Activated CD4-positive, alpha-beta T cell treated with anti-CD3 and anti-CD28 coated beads for 36 hours (primary cell): Measurements from ENCODE around the gene ATF6. TPM values are rescaled to one million over a fixed set of nuclear protein-coding genes. Genes with fewer than 3 reads are reported as not detected.
A peak's percentile ranks its signal among the peaks of the same experiment; 100 is the strongest.
"Not testable (repeated sequence)": the region's sequence is repeated elsewhere in the genome, so short reads cannot be mapped to it uniquely, and the experiment has no call there.

ENCODE experiments used
- ATAC-seq: fragments of 200-7000 bp; cut with Tn5 transposase; one replicate; pipeline ENCODE4 v1.10.0; 2021; ENCODE audit warnings: mild to moderate bottlenecking, moderate library complexity
- CTCF ChIA-PET: fragments of 350-600 bp; sonication (Branson Sonifier 250); formaldehyde crosslinking; loops from one replicate; lab custom pipeline; 2021; ENCODE audit warnings: antibody characterized with exemption; lab: Charles Lee
- POLR2A ChIA-PET: fragments of 350-600 bp; sonication (Branson Sonifier 250); formaldehyde crosslinking; loops from one replicate; lab custom pipeline; 2021; ENCODE audit warnings: antibody characterized with exemption, inconsistent platforms; lab: Charles Lee
- DNase-seq: peaks from one replicate; pipeline ENCODE4 v3.0.0-alpha.2; 2020
- H3K27ac Mint-ChIP-seq: one replicate; pipeline ENCODE4 v1.8.0; 2021; ENCODE audit warnings: mixed read lengths
- H3K27me3 Mint-ChIP-seq: one replicate; pipeline ENCODE4 v1.8.0; 2021; ENCODE audit warnings: mixed read lengths
- H3K36me3 Mint-ChIP-seq: one replicate; pipeline ENCODE4 v1.8.0; 2021; ENCODE audit warnings: low read depth, mixed read lengths
- H3K4me1 Mint-ChIP-seq: one replicate; pipeline ENCODE4 v1.8.0; 2021; ENCODE audit warnings: mixed read lengths
- H3K4me3 Mint-ChIP-seq: one replicate; pipeline ENCODE4 v1.8.0; 2021; ENCODE audit warnings: mild to moderate bottlenecking, moderate library complexity, mixed read lengths
- H3K9me3 Mint-ChIP-seq: one replicate; pipeline ENCODE4 v1.8.0; 2021; ENCODE audit warnings: low read depth, mixed read lengths
- intact Hi-C, 2 experiments: fragments of 100-400 bp; cut with DNase I in 1 of 2; cut with micrococcal nuclease in 1 of 2; formaldehyde crosslinking; loops; one replicate each; pipeline versions ENCODE4 v1.14.2 to v1.15.1; 2022 to 2024; cut with DNase I, micrococcal nuclease
- total RNA-seq, 2 experiments: library from RNA; stranded (reverse); gene quantifications; one replicate each; pipeline ENCODE4 v1.2.3, GENCODE V29; 2021

ATF6 gene, protein sequence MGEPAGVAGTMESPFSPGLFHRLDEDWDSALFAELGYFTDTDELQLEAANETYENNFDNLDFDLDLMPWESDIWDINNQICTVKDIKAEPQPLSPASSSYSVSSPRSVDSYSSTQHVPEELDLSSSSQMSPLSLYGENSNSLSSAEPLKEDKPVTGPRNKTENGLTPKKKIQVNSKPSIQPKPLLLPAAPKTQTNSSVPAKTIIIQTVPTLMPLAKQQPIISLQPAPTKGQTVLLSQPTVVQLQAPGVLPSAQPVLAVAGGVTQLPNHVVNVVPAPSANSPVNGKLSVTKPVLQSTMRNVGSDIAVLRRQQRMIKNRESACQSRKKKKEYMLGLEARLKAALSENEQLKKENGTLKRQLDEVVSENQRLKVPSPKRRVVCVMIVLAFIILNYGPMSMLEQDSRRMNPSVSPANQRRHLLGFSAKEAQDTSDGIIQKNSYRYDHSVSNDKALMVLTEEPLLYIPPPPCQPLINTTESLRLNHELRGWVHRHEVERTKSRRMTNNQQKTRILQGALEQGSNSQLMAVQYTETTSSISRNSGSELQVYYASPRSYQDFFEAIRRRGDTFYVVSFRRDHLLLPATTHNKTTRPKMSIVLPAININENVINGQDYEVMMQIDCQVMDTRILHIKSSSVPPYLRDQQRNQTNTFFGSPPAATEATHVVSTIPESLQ
- 10 to 100 TPM; 23.7 to 31.9 TPM for total RNA-seq

DNA sequence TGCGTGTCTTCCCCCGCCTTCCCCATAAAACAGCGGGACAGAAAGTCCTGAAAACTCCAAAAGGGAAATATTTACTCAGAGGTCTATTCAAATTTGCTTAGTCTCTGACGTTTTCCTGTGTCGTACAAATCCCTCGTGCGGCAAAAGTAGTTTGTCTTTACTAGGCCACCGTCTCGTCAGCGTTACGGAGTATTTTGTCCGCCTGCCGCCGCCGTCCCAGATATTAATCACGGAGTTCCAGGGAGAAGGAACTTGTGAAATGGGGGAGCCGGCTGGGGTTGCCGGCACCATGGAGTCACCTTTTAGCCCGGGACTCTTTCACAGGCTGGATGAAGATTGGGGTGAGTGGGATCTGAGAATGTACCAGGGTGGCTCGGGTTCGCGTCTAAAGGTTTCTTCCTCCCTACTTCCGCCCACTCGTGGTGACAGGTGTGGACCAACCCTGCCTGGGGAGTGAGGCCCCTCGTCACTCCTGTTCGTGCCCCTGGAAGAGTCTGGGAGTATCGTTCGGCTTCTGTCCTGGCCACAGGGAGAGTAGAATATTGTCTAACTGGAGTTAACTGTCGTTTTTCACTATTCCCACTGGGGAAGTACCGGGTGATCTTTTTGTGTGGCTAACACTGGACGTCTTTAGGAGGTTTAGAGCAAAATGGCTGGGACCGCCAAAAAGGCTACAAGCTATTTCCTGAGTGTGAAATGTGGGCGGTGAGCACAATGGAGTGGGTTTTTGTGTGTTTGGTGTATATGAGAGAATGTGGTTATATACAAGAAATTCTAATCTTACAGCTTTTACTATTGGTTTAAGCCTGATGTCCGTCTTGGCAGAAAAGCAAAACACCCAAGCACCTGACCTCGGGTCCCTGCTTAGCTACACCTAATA, at the start of gene ATF6:
Gene ATF6, plus strand, starts transcription at position 219 of the 880 bp plus-strand sequence. Its CDS starts 41 bp downstream, at position 260.
- intact Hi-C loops = loop anchor here (1.0 to 10.0 kb wide), 8 partner anchors 16 to 796 kb away; partner anchors contain the start of genes DUSP12 (in 1 of the 2), UAP1 (in 1 of the 2) and UHMK1 (in 1 of the 2)
- DNase-seq (peak; percentile 89), ATAC-seq (peak; percentile 68)
- Mint-ChIP-seq H3K4me3 (peak within 1 kb of the TSS; percentile 96), H3K4me1 (peaks cover 49% of the 10 kb centered on the region), H3K27me3 (no peaks in the 10 kb centered on the region), H3K27ac (peak within 1 kb of the TSS; percentile 99), H3K36me3 (peaks cover 7% of the 10 kb centered on the region), H3K9me3 (no peaks in the 10 kb centered on the region)
- POLR2A ChIA-PET = interaction anchor here (0.9 to 1.6 kb wide), 4 partner anchors 10 to 26 kb away, joined by 3 to 6 read pairs (median 4); partner anchors contain the start of gene DUSP12
- CTCF ChIA-PET = interaction anchor here (0.5 to 2.2 kb wide), 9 partner anchors 10 to 271 kb away, joined by 3 to 12 read pairs (median 4); no protein-coding TSS in a partner anchor

DNA sequence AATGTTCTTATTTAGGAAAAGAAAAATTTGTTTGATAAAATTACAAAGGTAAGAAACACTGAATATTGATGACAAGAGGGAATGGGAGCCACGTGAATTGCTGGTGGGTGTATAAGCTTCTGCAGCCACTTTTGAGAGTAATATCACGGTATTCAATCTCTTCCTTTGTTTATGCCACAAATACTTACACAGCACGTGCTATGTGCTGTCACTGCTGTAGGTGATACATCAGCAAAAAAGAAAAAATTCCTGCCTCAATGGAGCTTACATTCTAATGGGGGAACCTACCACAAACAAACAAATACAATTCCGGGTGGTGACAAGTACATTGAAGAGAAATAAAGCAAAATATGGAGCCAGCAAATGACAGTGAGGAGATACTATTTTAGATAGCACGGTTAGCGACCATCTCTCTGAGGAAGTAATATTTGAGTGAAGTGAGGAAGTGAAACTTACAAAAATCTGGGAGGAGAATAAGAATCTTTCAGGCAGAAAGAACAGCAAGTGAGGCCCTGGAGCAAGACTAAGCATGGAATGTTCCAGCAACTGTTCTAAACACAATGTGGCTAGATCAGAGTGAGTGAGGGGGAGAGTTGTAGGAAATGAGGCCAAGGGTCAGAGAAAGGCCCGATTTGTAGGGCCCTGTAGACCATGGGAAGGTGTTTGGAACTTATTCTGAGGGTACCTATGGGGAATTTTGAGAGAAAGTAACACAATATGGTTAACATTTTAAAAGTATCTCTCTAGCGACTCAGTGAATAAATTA, 47.4 kb upstream of the ATF6 start:
- ATAC-seq (no peak), DNase-seq (no peak)
- intact Hi-C loops = no loop called here
- Mint-ChIP-seq H3K4me3 (no peak overlapping the region), H3K9me3 (no peaks in the 10 kb centered on the region), H3K36me3 (no peaks in the 10 kb centered on the region), H3K27me3 (peaks cover 37% of the 10 kb centered on the region), H3K27ac (no peak overlapping the region), H3K4me1 (peaks cover 12% of the 10 kb centered on the region)
- POLR2A ChIA-PET = no interaction called here
- CTCF ChIA-PET = no interaction called here

DNA sequence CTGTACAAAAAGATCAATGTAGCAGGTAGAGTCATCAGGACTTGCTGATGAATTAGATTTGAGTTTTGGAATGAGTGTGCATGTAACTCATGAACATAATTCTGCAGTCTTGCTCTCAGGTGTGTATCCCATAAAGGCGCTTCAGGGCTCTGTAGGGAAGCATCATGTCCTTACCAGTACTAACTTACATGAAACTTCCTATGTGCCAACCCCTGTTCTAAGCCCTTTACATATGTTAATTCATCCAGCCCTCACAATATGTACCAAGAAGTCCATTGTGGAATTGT, 46.9 kb upstream of the ATF6 start:
- no peaks in the 10 kb centered on the region for H3K9me3 Mint-ChIP-seq
- no peak overlapping the region for H3K4me3 Mint-ChIP-seq
- peaks cover 39% of the 10 kb centered on the region for H3K27me3 Mint-ChIP-seq
- DNase-seq (no peak), ATAC-seq (peak; percentile 82)
- ChIA-PET POLR2A (no interaction called here), CTCF (no interaction called here)
- no peak overlapping the region for H3K27ac Mint-ChIP-seq
- H3K4me1 Mint-ChIP-seq = peaks cover 12% of the 10 kb centered on the region
- intact Hi-C loops = no loop called here
- H3K36me3 Mint-ChIP-seq = no peaks in the 10 kb centered on the region

DNA sequence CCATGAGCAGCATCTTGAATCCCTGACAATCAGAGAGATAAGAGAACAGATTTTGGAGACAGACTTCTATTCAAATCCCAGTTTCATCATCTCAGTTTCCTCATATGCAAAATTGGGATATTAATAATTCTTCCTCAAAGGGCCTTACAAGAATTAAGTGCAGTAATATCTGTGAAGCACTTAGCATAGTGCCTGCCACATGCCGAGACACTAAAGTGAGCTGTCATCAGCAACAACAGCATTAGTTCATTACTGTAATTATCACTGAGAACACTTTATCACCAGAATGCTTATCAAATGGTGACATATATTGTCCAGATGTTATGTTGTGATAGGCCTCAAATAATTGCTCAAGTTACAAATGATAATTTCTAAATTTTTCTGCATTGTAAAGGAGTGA, 45.7 kb upstream of the ATF6 start:
- intact Hi-C loops = no loop called here
- CTCF ChIA-PET = no interaction called here
- DNase-seq = no peak
- Mint-ChIP-seq H3K27ac (no peak overlapping the region), H3K36me3 (no peaks in the 10 kb centered on the region), H3K4me3 (no peak overlapping the region), H3K9me3 (no peaks in the 10 kb centered on the region), H3K4me1 (peaks cover 13% of the 10 kb centered on the region), H3K27me3 (peaks cover 38% of the 10 kb centered on the region)
- ATAC-seq = no peak
- POLR2A ChIA-PET = no interaction called here

DNA sequence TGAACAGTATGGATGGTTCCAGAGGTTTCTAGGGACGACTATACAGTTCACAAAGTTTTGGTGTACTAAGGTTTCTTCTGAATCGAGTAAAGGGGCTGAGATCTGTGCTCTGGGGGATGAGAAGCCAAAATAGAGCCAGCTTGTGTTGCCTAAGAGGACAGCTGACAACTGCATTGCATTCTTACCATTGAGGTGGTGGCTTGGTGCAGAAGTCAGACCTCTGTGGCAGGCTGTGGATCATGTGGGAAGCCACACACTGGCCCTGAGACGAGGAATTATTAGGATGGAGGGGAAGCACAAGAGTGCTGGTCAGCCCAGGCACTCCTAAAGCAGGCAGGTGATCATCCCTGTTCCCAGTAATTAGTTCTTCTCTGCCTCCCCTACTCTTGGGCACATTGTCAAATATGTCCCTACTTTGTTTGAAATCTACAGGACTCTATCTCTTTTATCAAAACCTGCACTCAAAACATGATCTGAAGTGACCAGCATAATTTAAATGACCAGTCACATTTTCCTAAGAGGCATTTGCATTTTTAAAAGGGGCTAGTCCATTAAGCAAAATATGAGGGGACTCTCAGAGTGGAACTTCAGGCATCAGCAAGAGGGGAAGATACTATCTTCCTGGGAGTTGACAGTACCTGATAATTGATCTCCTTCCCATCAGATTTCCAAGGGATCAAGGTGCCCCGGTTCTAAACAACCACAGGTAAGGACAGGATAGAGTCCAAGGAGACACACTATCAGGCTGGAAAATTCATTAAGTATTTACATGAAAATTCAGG, 45.0 kb upstream of the ATF6 start, which contains the start of gene FCRLB:
Gene FCRLB, plus strand, starts transcription at position 589 of the 782 bp plus-strand sequence. CDS start 1,129 bp downstream, outside the sequence.
- no peak for ATAC-seq
- ChIA-PET CTCF (interaction anchor here (1.4 to 2.0 kb wide), 4 partner anchors 12 to 19 kb away, joined by 4 to 6 read pairs (median 5); partner anchors contain the start of gene FCRLA), POLR2A (no interaction called here)
- intact Hi-C loops = no loop called here
- no peaks in the 10 kb centered on the region for H3K36me3 Mint-ChIP-seq
- DNase-seq = no peak
- no peak within 1 kb of the TSS for H3K27ac Mint-ChIP-seq
- H3K27me3 Mint-ChIP-seq = peaks cover 41% of the 10 kb centered on the region
- H3K9me3 Mint-ChIP-seq = no peaks in the 10 kb centered on the region
- H3K4me3 Mint-ChIP-seq = no peak within 1 kb of the TSS
- peaks cover 18% of the 10 kb centered on the region for H3K4me1 Mint-ChIP-seq

DNA sequence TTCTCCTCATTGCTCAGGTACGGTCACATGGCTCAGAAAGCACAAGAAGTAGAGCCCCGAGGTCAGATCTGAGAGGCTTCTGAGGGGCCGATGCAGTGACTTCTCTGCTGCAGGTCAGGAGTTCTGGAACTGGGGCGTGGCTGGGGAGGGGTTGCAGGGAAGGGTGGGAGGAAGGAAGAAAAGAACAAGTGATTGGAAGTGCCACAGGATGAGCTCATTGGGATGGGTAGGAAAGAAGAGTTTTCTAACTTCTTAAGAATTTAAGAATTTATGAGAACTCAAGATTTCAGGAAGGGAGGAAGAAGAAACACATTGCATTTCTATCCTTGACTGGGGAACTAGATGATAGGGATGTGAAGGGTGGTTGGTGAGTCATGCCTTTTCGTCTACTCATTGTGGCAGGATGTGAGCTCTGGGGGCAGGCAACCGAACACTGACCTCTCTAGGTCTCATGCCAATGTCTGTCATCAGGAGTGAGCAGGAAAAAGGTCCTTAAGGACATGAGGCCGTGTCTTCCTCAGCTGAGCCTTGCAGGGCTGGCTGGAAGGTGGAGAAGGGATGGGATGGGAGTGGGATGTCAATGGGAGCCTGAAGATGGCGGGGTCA, 44.3 kb upstream of the ATF6 start:
- peaks cover 41% of the 10 kb centered on the region for H3K27me3 Mint-ChIP-seq
- H3K27ac Mint-ChIP-seq = no peak overlapping the region
- H3K9me3 Mint-ChIP-seq = no peaks in the 10 kb centered on the region
- H3K36me3 Mint-ChIP-seq = no peaks in the 10 kb centered on the region
- DNase-seq (no peak), ATAC-seq (no peak)
- CTCF ChIA-PET = interaction anchor here (1.4 to 2.0 kb wide), 4 partner anchors 11 to 18 kb away, joined by 4 to 6 read pairs (median 5); partner anchors contain the start of gene FCRLA
- POLR2A ChIA-PET = no interaction called here
- peaks cover 18% of the 10 kb centered on the region for H3K4me1 Mint-ChIP-seq
- H3K4me3 Mint-ChIP-seq = no peak overlapping the region
- intact Hi-C loops = no loop called here

DNA sequence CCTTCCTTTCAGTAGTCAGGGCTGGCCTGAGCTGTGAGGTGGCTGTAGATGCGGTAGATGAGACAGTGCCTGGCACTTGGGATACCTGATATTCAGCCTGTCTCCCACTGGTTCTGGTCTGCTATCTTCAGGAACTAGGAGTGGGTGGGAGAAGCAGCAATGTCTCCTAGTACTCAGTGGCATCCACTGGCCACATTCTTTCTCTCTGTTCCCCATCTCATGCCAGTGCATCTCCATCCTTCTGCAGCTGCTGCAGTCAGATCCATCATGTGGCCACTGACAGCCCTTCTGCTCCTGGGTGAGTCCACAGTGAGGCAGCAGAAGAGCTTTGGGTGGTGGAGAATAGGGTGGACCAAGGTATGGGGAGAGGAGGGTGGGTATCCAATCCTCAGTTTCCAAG, 43.7 kb upstream of the ATF6 start:
- CTCF ChIA-PET = interaction anchor here (0.6 to 2.0 kb wide), 5 partner anchors 11 to 17 kb away, joined by 3 to 6 read pairs (median 5); partner anchors contain the start of gene FCRLA
- POLR2A ChIA-PET = interaction anchor here (0.7 kb wide), 1 partner anchor 27 kb away, joined by 3 read pairs; no protein-coding TSS in a partner anchor

DNA sequence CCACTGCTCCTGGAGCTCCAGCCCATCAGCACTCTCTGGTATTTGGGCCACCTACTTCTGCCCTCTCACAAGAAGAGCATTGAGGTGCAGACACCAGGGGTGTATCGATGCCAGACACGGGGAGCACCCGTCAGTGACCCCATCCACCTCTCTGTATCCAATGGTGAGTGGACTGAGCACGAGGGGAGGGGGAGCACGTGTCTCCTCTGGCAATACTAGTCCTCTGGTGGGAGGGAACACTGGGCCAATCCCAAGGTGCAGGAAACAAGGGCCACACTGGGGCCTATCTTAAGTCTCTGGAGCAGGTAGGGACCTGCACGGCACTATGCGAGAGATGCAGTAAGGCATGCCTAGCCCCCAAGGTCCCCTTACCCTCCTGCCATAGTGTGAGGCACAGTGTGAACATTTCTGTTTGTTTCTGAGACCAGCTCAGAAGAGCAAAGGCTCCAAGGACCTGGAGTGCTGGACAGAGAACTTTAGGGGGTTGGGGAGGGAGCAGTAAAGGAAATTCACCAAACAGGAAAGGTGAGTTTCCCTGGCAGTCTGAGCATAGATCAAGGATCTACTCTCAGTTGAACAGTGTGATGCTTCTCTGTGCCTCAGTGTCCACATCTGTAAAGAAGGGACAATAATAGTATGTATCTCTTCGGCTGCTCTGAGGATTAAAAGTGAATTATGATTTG, 42.5 kb upstream of the ATF6 start:
- H3K27me3 Mint-ChIP-seq = peaks cover 40% of the 10 kb centered on the region
- ChIA-PET CTCF (interaction anchor here (0.6 to 2.0 kb wide), 4 partner anchors 16 to 398 kb away, joined by 3 to 6 read pairs (median 4); no protein-coding TSS in a partner anchor), POLR2A (interaction anchor here (0.7 kb wide), 1 partner anchor 25 kb away, joined by 3 read pairs; no protein-coding TSS in a partner anchor)
- ATAC-seq (no peak), DNase-seq (no peak)
- intact Hi-C loops = no loop called here
- peaks cover 30% of the 10 kb centered on the region for H3K4me1 Mint-ChIP-seq
- no peaks in the 10 kb centered on the region for H3K9me3 Mint-ChIP-seq
- H3K36me3 Mint-ChIP-seq = no peaks in the 10 kb centered on the region
- H3K27ac Mint-ChIP-seq = no peak overlapping the region
- H3K4me3 Mint-ChIP-seq = no peak overlapping the region

More for the DNA sequence above, 43.7 kb upstream of the ATF6 start:
- ATAC-seq (no peak), DNase-seq (no peak)
- no peak overlapping the region for H3K27ac Mint-ChIP-seq
- no peaks in the 10 kb centered on the region for H3K36me3 Mint-ChIP-seq
- H3K4me3 Mint-ChIP-seq = no peak overlapping the region
- H3K27me3 Mint-ChIP-seq = peaks cover 36% of the 10 kb centered on the region
- peaks cover 19% of the 10 kb centered on the region for H3K4me1 Mint-ChIP-seq
- H3K9me3 Mint-ChIP-seq = no peaks in the 10 kb centered on the region
- intact Hi-C loops = no loop called here

DNA sequence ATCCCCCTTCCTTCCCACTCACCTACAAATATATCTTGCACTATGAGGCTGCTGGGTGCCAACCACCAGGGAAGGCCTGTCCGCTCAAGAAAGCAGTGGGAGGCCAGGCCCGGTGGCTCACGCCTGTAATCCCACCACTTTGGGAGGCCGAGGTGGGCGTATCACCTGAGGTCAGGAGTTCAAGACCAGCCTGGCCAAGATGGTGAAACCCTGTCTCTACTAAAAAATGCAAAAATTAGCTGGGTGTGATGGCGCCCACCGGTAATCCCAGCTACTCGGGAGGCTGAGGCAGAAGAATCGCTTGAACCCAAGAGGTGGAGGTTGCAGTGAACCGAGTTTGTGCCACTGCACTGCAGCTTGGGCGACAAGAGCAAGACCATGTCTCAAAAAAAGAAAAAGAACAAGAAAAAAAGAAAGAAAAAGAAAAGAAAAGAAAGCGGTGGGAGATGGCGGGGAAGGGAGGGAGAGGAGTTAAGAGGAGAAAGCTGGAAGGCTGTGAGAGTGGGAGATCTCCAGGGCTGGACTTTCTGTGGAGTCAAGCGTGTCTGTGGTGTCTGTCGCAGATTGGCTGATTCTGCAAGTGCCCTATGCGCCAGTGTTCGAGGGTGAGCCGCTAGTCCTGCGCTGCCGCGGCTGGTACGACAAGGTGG, 40.7 kb upstream of the ATF6 start:
- ATAC-seq, H3K27ac Mint-ChIP-seq, DNase-seq, H3K36me3 Mint-ChIP-seq, intact Hi-C loops, H3K9me3 Mint-ChIP-seq: not testable (repeated sequence)
- POLR2A ChIA-PET = interaction anchor here (0.6 kb wide), 1 partner anchor 12 kb away, joined by 6 read pairs; no protein-coding TSS in a partner anchor
- CTCF ChIA-PET = interaction anchor here (0.7 to 1.3 kb wide), 3 partner anchors 10 to 241 kb away, joined by 3 to 4 read pairs (median 3); no protein-coding TSS in a partner anchor
- Mint-ChIP-seq H3K27me3 (peaks cover 41% of the 10 kb centered on the region), H3K4me3 (peak overlapping the region; percentile 73), H3K4me1 (peaks cover 40% of the 10 kb centered on the region)
